Neuron (in vitro differentiated cells): Measurements from ENCODE around the gene PCDH9.

Experiments
- H2AFZ ChIP-seq: one replicate; pipeline ENCODE4 v1.6.1; 2013; ENCODE audit warnings: low read depth, mild to moderate bottlenecking, inconsistent platforms, low read length, moderate library complexity
- H3K27me3 ChIP-seq: one replicate; pipeline ENCODE4 v1.6.1; 2013; ENCODE audit warnings: low read length; ENCODE audit not compliant: insufficient read depth
- H3K36me3 ChIP-seq: one replicate; pipeline ENCODE4 v1.6.1; 2013; ENCODE audit warnings: low read length; ENCODE audit not compliant: insufficient read depth
- H3K4me1 ChIP-seq: one replicate; pipeline ENCODE4 v1.6.1; 2013; ENCODE audit warnings: low read length; ENCODE audit not compliant: insufficient read depth
- H3K4me3 ChIP-seq: 2 replicates; pipeline ENCODE4 v1.5.1; 2013; ENCODE audit warnings: mild to moderate bottlenecking, low read length, moderate library complexity
- H3K9me3 ChIP-seq: one replicate; pipeline ENCODE4 v1.6.1; 2013; ENCODE audit warnings: low read length

Gene PCDH9

GRCh38 chr13:66586489-66586888, 643.6 kb downstream of the PCDH9 start:
- Histone ChIP-seq H3K36me3 (no peaks in the 10 kb centered on the region), H3K27me3 (no peaks in the 10 kb centered on the region), H3K4me3 (no peak overlapping the region), H3K9me3 (no peaks in the 10 kb centered on the region), H3K4me1 (no peaks in the 10 kb centered on the region), H2AFZ (no peak overlapping the region)

GRCh38 chr13:66585669-66586203, 644.4 kb downstream of the PCDH9 start:
- Histone ChIP-seq H3K27me3 (no peaks in the 10 kb centered on the region), H3K4me3 (no peak overlapping the region), H3K4me1 (no peaks in the 10 kb centered on the region), H2AFZ (no peak overlapping the region), H3K9me3 (no peaks in the 10 kb centered on the region), H3K36me3 (no peaks in the 10 kb centered on the region)

GRCh38 chr13:66581675-66582074, 648.5 kb downstream of the PCDH9 start:
- H3K36me3 ChIP-seq, result no peaks in the 10 kb centered on the region
- H3K27me3 ChIP-seq, result no peaks in the 10 kb centered on the region
- no peak overlapping the region for H2AFZ ChIP-seq
- no peak overlapping the region for H3K4me3 ChIP-seq
- H3K4me1 ChIP-seq, result no peaks in the 10 kb centered on the region
- H3K9me3 ChIP-seq, result no peaks in the 10 kb centered on the region

GRCh38 chr13:66578305-66578704, 651.8 kb downstream of the PCDH9 start:
- H3K9me3 ChIP-seq, result no peaks in the 10 kb centered on the region
- no peaks in the 10 kb centered on the region for H3K27me3 ChIP-seq
- H3K36me3 ChIP-seq, result no peaks in the 10 kb centered on the region
- no peak overlapping the region for H3K4me3 ChIP-seq
- no peak overlapping the region for H2AFZ ChIP-seq
- no peaks in the 10 kb centered on the region for H3K4me1 ChIP-seq

- Histone ChIP-seq H3K27me3 (no peaks in the 10 kb centered on the region), H3K9me3 (no peaks in the 10 kb centered on the region), H3K4me1 (no peaks in the 10 kb centered on the region), H2AFZ (no peak overlapping the region), H3K4me3 (no peak overlapping the region), H3K36me3 (no peaks in the 10 kb centered on the region)
Observed at GRCh38 chr13:66577358-66577757, 652.8 kb downstream of the PCDH9 start.

- H3K4me3 ChIP-seq, result no peak overlapping the region
- no peaks in the 10 kb centered on the region for H3K36me3 ChIP-seq
- H2AFZ ChIP-seq, result no peak overlapping the region
- H3K9me3 ChIP-seq, result no peaks in the 10 kb centered on the region
- H3K27me3 ChIP-seq, result no peaks in the 10 kb centered on the region
- H3K4me1 ChIP-seq, result no peaks in the 10 kb centered on the region
Observed at GRCh38 chr13:66576381-66576780, 653.8 kb downstream of the PCDH9 start.

GRCh38 chr13:66574606-66575005, 655.5 kb downstream of the PCDH9 start:
- Histone ChIP-seq H3K4me1 (no peaks in the 10 kb centered on the region), H3K27me3 (no peaks in the 10 kb centered on the region)

GRCh38 chr13:66567899-66568612, 662.1 kb downstream of the PCDH9 start:
- no peak overlapping the region for H2AFZ ChIP-seq
- H3K4me3 ChIP-seq, result no peak overlapping the region
- no peaks in the 10 kb centered on the region for H3K27me3 ChIP-seq
- no peaks in the 10 kb centered on the region for H3K36me3 ChIP-seq
- H3K9me3 ChIP-seq, result no peaks in the 10 kb centered on the region
- H3K4me1 ChIP-seq, result no peaks in the 10 kb centered on the region

More at GRCh38 chr13:66574606-66575005, 655.5 kb downstream of the PCDH9 start:
- Histone ChIP-seq H3K4me3 (no peak overlapping the region), H3K9me3 (no peaks in the 10 kb centered on the region), H3K36me3 (no peaks in the 10 kb centered on the region), H2AFZ (no peak overlapping the region)

GRCh38 chr13:66565279-66565678, 664.9 kb downstream of the PCDH9 start:
- Histone ChIP-seq H3K36me3 (no peaks in the 10 kb centered on the region), H3K4me3 (no peak overlapping the region), H3K9me3 (no peaks in the 10 kb centered on the region), H3K27me3 (no peaks in the 10 kb centered on the region), H2AFZ (no peak overlapping the region), H3K4me1 (no peaks in the 10 kb centered on the region)

- H3K27me3 ChIP-seq, result no peaks in the 10 kb centered on the region
- no peaks in the 10 kb centered on the region for H3K9me3 ChIP-seq
- H2AFZ ChIP-seq, result no peak overlapping the region
- H3K36me3 ChIP-seq, result no peaks in the 10 kb centered on the region
- peaks cover 6% of the 10 kb centered on the region for H3K4me1 ChIP-seq
- H3K4me3 ChIP-seq, result no peak overlapping the region
Observed at GRCh38 chr13:66563076-66563475, 667.1 kb downstream of the PCDH9 start.

GRCh38 chr13:66562054-66562453, 668.1 kb downstream of the PCDH9 start:
- Histone ChIP-seq H3K27me3 (no peaks in the 10 kb centered on the region), H3K4me3 (no peak overlapping the region), H3K4me1 (peaks cover 6% of the 10 kb centered on the region)

GRCh38 chr13:66560991-66561390, 669.1 kb downstream of the PCDH9 start:
- H3K27me3 ChIP-seq, result no peaks in the 10 kb centered on the region
- no peaks in the 10 kb centered on the region for H3K9me3 ChIP-seq
- H3K36me3 ChIP-seq, result no peaks in the 10 kb centered on the region
- no peak overlapping the region for H3K4me3 ChIP-seq
- peaks cover 6% of the 10 kb centered on the region for H3K4me1 ChIP-seq
- no peak overlapping the region for H2AFZ ChIP-seq

More at GRCh38 chr13:66562054-66562453, 668.1 kb downstream of the PCDH9 start:
- no peaks in the 10 kb centered on the region for H3K36me3 ChIP-seq
- no peak overlapping the region for H2AFZ ChIP-seq
- no peaks in the 10 kb centered on the region for H3K9me3 ChIP-seq

- Histone ChIP-seq H3K4me3 (no peak overlapping the region), H3K9me3 (no peaks in the 10 kb centered on the region), H2AFZ (no peak overlapping the region), H3K4me1 (peaks cover 6% of the 10 kb centered on the region), H3K27me3 (no peaks in the 10 kb centered on the region), H3K36me3 (no peaks in the 10 kb centered on the region)
Observed at GRCh38 chr13:66560189-66560588, 669.9 kb downstream of the PCDH9 start.

- Histone ChIP-seq H3K4me3 (no peak overlapping the region), H2AFZ (no peak overlapping the region), H3K9me3 (no peaks in the 10 kb centered on the region), H3K27me3 (no peaks in the 10 kb centered on the region), H3K4me1 (peaks cover 6% of the 10 kb centered on the region), H3K36me3 (no peaks in the 10 kb centered on the region)
Observed at GRCh38 chr13:66559093-66559492, 671.0 kb downstream of the PCDH9 start.
